ENCODE results near the gene TNFRSF14. TPM values are rescaled to one million over a fixed set of nuclear protein-coding genes. Genes with fewer than 3 reads are reported as not detected.
A peak's percentile ranks its signal among the peaks of the same experiment; 100 is the strongest.

Gene TNFRSF14
- total and polyA plus RNA-seq, 2 of the 13 experiments (the other 11 are each of a cell fraction or from before 2014, with no cell fraction given) = 11.9 to 49.9 TPM

DNA sequence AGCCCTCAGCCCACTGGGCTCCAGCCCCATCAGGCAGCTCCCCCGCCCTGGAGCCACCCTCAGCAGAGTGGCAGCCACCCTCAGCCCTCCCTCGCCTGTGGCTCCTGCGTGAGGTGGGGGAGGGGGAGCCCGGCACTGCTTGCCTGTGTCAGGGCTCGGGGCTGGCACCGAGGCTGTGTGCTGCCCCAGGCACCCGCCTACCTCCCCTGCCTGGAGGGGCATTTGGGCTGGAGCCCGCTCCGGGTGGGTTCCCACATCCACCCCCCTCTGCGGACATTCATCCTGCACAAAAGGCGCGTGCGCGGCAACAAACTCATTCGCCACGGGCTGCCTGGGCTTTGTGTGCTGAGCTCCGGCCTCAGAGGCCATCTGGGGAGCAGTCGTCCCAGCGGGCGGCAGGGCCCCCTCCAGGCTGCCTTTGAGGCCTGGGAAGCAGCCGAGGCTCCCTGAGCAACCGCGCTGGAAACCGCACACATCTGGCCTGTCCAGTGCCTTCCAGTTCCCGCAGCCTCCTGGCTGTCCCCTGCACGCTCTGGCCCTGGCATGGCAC is 12.6 kb upstream of the TNFRSF14 start (continued):
- TF ChIP-seq, protein P1, sequence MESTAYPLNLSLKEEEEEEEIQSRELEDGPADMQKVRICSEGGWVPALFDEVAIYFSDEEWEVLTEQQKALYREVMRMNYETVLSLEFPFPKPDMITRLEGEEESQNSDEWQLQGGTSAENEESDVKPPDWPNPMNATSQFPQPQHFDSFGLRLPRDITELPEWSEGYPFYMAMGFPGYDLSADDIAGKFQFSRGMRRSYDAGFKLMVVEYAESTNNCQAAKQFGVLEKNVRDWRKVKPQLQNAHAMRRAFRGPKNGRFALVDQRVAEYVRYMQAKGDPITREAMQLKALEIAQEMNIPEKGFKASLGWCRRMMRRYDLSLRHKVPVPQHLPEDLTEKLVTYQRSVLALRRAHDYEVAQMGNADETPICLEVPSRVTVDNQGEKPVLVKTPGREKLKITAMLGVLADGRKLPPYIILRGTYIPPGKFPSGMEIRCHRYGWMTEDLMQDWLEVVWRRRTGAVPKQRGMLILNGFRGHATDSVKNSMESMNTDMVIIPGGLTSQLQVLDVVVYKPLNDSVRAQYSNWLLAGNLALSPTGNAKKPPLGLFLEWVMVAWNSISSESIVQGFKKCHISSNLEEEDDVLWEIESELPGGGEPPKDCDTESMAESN (CRISPR knock-in tag; conservative IDR thresholded peaks at IDR 0.05) = no peak
- TF ChIP-seq, protein P2, sequence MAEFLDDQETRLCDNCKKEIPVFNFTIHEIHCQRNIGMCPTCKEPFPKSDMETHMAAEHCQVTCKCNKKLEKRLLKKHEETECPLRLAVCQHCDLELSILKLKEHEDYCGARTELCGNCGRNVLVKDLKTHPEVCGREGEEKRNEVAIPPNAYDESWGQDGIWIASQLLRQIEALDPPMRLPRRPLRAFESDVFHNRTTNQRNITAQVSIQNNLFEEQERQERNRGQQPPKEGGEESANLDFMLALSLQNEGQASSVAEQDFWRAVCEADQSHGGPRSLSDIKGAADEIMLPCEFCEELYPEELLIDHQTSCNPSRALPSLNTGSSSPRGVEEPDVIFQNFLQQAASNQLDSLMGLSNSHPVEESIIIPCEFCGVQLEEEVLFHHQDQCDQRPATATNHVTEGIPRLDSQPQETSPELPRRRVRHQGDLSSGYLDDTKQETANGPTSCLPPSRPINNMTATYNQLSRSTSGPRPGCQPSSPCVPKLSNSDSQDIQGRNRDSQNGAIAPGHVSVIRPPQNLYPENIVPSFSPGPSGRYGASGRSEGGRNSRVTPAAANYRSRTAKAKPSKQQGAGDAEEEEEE (CRISPR knock-in tag; IDR thresholded peaks at IDR 0.05; ENCODE audit: borderline replicate concordance) = no peak
- TF ChIP-seq JDP2 (CRISPR knock-in tag; IDR thresholded peaks at IDR 0.05; ENCODE audit: borderline replicate concordance) (no peak), ELF4 (CRISPR knock-in tag; IDR thresholded peaks at IDR 0.05; ENCODE audit: borderline replicate concordance) (no peak), PHF8 (CRISPR knock-in tag; IDR thresholded peaks at IDR 0.05) (0 out of 2 replicates have a peak, but pooled peaks have one; percentile 47), HDAC1 (CRISPR knock-in tag; IDR thresholded peaks at IDR 0.05) (0 out of 2 replicates have a peak, but pooled peaks have one; percentile 21), SMAD9 (CRISPR knock-in tag; IDR thresholded peaks at IDR 0.05) (no peak), ZNF124 (CRISPR knock-in tag; IDR thresholded peaks at IDR 0.05) (no peak), MEIS1 (CRISPR knock-in tag; IDR thresholded peaks at IDR 0.05; ENCODE audit: borderline replicate concordance) (0 out of 2 replicates have a peak, but pooled peaks have one; percentile 22), ATF7-NPFF (CRISPR knock-in tag; IDR thresholded peaks at IDR 0.05; ENCODE audit: low read depth) (no peak), ZNF251 (CRISPR knock-in tag; IDR thresholded peaks at IDR 0.05) (no peak), ATRX (CRISPR knock-in tag; IDR thresholded peaks at IDR 0.05; ENCODE audit: borderline replicate concordance) (no peak), ZNF792 (CRISPR knock-in tag; IDR thresholded peaks at IDR 0.05) (no peak), ZFX (CRISPR knock-in tag; IDR thresholded peaks at IDR 0.05; ENCODE audit: low read depth) (peak; percentile 58), HOXA5 (CRISPR knock-in tag; IDR thresholded peaks at IDR 0.05) (no peak), ZNF501 (CRISPR knock-in tag; IDR thresholded peaks at IDR 0.05) (no peak), ZEB1 (IDR thresholded peaks at IDR 0.05; ENCODE audit: insufficient replicate concordance, low read depth) (no peak), ZNF629 (CRISPR knock-in tag; conservative IDR thresholded peaks at IDR 0.05) (no peak), ZSCAN31 (CRISPR knock-in tag; IDR thresholded peaks at IDR 0.05; ENCODE audit: low read depth) (no peak), U2AF2 (IDR thresholded peaks at IDR 0.05; ENCODE audit: low read depth, low read length) (no peak), ZNF101 (CRISPR knock-in tag; IDR thresholded peaks at IDR 0.05; ENCODE audit: borderline replicate concordance, low read depth) (no peak), KLF15 (CRISPR knock-in tag; IDR thresholded peaks at IDR 0.05; ENCODE audit: borderline replicate concordance) (no peak), MYC (CRISPR knock-in tag; IDR thresholded peaks at IDR 0.05; ENCODE audit: borderline replicate concordance) (peak; percentile 45; the same call in 1 of the 2 replicates), KDM2A (CRISPR knock-in tag; IDR thresholded peaks at IDR 0.05; ENCODE audit: borderline replicate concordance, low read depth) (peak; percentile 47; the same call in 1 of the 2 replicates)
- TF ChIP-seq, protein P3, sequence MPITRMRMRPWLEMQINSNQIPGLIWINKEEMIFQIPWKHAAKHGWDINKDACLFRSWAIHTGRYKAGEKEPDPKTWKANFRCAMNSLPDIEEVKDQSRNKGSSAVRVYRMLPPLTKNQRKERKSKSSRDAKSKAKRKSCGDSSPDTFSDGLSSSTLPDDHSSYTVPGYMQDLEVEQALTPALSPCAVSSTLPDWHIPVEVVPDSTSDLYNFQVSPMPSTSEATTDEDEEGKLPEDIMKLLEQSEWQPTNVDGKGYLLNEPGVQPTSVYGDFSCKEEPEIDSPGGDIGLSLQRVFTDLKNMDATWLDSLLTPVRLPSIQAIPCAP (CRISPR knock-in tag; IDR thresholded peaks at IDR 0.05; ENCODE audit: low read depth) = peak; percentile 46; the same call in 1 of the 2 replicates
- TF ChIP-seq, protein P4, sequence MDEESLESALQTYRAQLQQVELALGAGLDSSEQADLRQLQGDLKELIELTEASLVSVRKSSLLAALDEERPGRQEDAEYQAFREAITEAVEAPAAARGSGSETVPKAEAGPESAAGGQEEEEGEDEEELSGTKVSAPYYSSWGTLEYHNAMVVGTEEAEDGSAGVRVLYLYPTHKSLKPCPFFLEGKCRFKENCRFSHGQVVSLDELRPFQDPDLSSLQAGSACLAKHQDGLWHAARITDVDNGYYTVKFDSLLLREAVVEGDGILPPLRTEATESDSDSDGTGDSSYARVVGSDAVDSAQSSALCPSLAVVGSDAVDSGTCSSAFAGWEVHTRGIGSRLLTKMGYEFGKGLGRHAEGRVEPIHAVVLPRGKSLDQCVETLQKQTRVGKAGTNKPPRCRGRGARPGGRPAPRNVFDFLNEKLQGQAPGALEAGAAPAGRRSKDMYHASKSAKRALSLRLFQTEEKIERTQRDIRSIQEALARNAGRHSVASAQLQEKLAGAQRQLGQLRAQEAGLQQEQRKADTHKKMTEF (CRISPR knock-in tag; IDR thresholded peaks at IDR 0.05) = 0 out of 2 replicates have a peak, but pooled peaks have one; percentile 16

Measured in HepG2 (cell line).